NK-92 (cell line): Measurements from ENCODE around the gene FGF13.

Source experiments
- DNase-seq: peaks from one replicate; lab custom pipeline; 2025; ENCODE audit not compliant: unreplicated experiment; lab: John Stamatoyannopoulos, UW

The FGF13 gene

GRCh38 chrX:138664466-138664865, 47.1 kb downstream of the FGF13 start:
- DNase-seq: no peak

DNA sequence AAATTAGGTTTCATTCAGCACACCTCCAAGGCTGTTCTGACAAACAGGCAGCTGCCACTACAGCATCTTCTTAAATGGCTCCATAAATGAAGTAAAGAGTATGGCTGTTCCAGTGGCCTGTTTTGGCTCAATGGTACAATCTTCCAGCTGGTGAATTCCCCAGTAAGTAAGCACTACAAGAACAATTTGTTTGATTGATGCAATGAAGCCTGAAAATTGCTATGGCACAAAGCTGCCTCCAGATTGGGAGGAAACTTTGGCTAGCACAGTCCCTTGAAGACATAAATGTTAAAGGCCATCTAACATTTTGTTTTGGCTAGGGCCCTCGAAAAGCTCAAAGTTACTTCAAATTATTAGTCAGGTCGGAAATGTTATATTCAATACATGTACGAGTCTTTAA, 47.5 kb downstream of the FGF13 start:
- DNase-seq: no peak

DNA sequence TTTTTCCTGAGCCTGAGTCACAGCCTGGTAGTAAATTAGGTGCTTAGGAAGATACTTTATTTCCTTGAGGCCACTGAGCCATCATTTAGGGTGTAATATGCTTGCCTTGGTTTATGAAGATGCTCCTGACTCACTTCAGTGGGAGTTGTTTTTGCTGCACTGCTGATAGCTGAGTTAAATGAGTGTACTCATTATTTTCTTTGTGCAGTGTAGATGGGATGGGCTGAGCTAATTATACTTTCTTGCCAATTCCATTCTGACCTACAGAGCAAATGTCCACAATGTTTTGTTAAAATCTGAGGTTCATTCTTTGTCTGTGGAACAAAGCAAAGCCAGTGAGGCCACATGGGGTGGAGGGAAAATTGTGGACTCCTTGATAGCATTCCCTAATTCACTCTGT, 60.0 kb downstream of the FGF13 start:
- no peak for DNase-seq

DNA sequence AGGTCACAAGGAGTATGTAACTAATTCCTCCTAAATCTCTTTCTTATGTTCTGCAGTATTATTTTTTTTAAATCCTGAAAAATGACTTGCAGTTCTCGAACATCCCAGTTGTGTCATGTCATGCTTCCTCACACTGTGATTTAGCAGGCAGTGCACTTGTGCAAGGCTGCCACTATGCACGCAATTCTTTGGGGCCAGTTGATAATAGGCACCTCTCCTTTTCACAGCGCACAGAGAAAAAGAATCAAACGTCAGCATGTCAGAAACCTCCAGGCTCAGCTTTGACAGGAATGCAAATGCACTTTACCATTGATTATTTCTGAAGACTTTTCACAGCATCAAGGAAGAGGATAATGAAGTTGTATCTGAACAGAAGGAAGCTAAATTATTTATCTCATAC, 62.9 kb downstream of the FGF13 start:
- no peak for DNase-seq

DNA sequence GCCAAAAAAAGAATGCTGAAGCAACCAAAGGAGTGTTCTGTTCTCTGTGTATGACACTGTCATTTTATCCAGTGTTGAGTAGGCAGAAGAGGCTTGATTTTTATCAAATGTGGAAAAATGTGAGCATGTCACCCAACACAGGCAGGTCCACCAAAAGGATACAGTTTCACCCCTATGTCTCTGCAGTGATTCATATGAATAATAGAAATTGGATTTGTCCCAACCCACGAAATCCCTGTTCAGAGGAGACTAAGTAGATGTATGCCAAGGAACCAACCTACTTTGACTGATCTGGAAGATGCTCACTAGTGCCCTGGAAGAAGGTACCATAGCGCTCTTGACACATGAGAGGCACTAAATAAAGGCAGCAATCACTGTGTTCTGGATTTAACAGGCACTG, 72.5 kb downstream of the FGF13 start:
- no peak for DNase-seq
